Measurements from ENCODE around the gene UGT1A1.

The UGT1A1 gene

DNA sequence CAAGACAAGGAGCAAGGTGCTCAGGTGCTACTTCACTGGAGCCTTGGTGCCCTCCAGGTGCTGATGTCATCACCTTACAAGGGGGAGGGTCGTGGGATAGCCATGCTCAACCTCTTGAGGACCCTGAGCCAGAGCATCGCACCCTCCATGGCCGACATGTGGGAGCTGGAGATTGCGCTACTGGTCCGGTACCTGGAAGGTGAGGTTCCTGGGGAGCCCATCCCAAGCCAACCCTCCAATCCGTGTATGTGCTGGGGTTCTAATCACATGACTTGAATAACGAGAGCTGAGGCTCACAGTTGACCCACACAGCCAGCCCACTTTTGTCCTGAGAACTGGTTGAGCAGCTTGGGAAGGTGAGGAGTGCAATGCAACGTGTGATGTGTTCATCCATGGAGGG is 43.9 kb downstream of the UGT1A1 start:
- DNase-seq (ENCODE audit: extremely low read depth, insufficient read length), result no peak

DNA sequence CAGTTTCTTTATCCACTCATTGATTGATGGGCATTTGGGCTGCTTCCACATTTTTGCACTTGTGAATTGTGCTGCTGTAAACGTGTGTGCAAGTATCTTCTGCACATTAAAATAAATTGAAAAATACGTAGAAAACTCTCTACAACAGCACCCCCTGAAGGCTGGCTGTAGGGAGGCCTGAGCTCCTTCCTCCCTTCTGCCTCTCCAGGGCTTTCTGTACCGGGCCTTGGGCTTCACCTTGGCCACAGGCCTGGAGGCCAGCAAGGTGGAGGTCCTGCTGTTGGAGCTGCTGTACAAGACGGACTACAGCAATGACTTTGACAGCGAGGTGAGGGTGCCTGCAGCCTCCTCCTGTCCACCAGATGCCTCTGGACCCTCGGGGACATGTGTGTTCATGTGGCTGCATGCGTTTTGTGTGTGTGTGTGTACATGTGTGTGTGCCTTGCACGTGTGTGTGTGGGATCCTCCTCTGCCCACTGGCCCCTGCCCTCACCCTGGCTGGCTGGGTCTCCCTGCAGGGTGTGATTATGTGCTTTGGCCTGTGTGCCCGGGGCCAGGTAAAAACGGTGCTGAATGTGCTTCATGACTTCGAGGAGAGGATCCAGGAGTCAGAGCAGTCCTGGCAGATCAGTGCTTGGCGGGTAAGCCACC is 47.3 kb downstream of the UGT1A1 start:
- DNase-seq (ENCODE audit: extremely low read depth, insufficient read length), result no peak
- Histone ChIP-seq H3K4me3 (replicated peaks; ENCODE audit: low read depth, low read length) (no peak overlapping the region), H3K27me3 (replicated peaks; ENCODE audit: control insufficient read depth, insufficient read depth, low read length) (no peaks in the 10 kb centered on the region; the same call in none of the 2 replicates), H3K36me3 (ENCODE audit: control insufficient read depth, insufficient read depth, low read length) (no peaks in the 10 kb centered on the region)
- TF ChIP-seq CTCF (IDR thresholded peaks at IDR 0.05; ENCODE audit: insufficient read depth, low read length, poor library complexity, severe bottlenecking), result no peak

More for the DNA sequence above, 43.9 kb downstream of the UGT1A1 start:
- Histone ChIP-seq H3K36me3 (ENCODE audit: control insufficient read depth, insufficient read depth, low read length) (no peaks in the 10 kb centered on the region), H3K27me3 (replicated peaks; ENCODE audit: control insufficient read depth, insufficient read depth, low read length) (no peaks in the 10 kb centered on the region; the same call in none of the 2 replicates), H3K4me3 (replicated peaks; ENCODE audit: low read depth, low read length) (no peak overlapping the region)
- TF ChIP-seq CTCF (IDR thresholded peaks at IDR 0.05; ENCODE audit: insufficient read depth, low read length, poor library complexity, severe bottlenecking), result no peak

- no peak for TF ChIP-seq CTCF (IDR thresholded peaks at IDR 0.05; ENCODE audit: insufficient read depth, low read length, poor library complexity, severe bottlenecking)
- no peak for DNase-seq (ENCODE audit: extremely low read depth, insufficient read length)
- Histone ChIP-seq H3K4me3 (replicated peaks; ENCODE audit: low read depth, low read length) (no peak overlapping the region), H3K27me3 (replicated peaks; ENCODE audit: control insufficient read depth, insufficient read depth, low read length) (no peaks in the 10 kb centered on the region; the same call in none of the 2 replicates), H3K36me3 (ENCODE audit: control insufficient read depth, insufficient read depth, low read length) (no peaks in the 10 kb centered on the region)
Measured at GRCh38 chr2:233807966-233808935, 48.2 kb downstream of the UGT1A1 start.

DNA sequence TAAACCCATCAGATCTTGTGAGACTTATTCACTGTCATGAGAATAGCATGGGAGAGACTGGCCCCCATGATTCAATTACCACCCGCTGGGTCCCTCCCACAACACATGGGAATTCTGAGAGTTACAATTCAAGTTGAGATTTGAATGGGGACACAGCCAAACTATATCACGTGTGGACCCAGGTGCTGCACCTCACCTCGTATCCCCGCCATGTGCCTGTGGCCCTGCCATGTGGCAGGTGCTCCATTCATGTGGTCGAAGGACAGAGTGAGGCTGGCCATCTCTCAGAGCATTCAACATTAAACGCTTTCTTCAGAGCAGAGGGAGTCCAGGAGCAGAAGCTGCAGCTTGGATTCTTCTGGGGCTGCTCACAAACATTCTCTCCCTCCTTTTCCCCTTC is 50.3 kb downstream of the UGT1A1 start:
- H3K4me3 ChIP-seq (replicated peaks; ENCODE audit: low read depth, low read length), result no peak overlapping the region
- TF ChIP-seq CTCF (IDR thresholded peaks at IDR 0.05; ENCODE audit: insufficient read depth, low read length, poor library complexity, severe bottlenecking), result no peak
- no peaks in the 10 kb centered on the region; the same call in none of the 2 replicates for H3K27me3 ChIP-seq (replicated peaks; ENCODE audit: control insufficient read depth, insufficient read depth, low read length)
- no peaks in the 10 kb centered on the region for H3K36me3 ChIP-seq (ENCODE audit: control insufficient read depth, insufficient read depth, low read length)
- DNase-seq (ENCODE audit: extremely low read depth, insufficient read length), result no peak

DNA sequence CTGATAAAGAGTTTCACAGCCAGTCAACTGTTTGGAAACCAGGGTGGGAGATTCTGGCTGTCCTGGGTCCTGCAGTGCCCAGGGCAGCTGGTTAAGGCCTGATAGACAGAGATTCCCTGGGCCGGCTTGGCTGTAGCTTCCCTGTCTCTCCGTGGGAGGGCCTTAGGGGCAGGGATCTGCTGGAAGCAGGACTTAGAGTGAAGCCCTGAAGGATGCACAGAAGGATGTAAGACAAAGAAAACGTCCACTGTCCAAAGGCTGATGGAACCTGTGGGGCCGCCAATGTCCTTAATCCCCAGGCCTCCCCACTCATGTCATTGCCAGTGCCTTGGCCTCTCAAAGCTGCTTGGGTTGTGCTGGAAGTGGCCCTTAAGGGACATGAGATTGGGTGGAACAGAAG is 51.0 kb downstream of the UGT1A1 start:
- Histone ChIP-seq H3K4me3 (replicated peaks; ENCODE audit: low read depth, low read length) (no peak overlapping the region), H3K36me3 (ENCODE audit: control insufficient read depth, insufficient read depth, low read length) (no peaks in the 10 kb centered on the region), H3K27me3 (replicated peaks; ENCODE audit: control insufficient read depth, insufficient read depth, low read length) (no peaks in the 10 kb centered on the region; the same call in none of the 2 replicates)
- no peak for DNase-seq (ENCODE audit: extremely low read depth, insufficient read length)
- no peak for TF ChIP-seq CTCF (IDR thresholded peaks at IDR 0.05; ENCODE audit: insufficient read depth, low read length, poor library complexity, severe bottlenecking)
